Neural cell (in vitro differentiated cells): ENCODE data around the gene THADA. TPM values are rescaled to one million over a fixed set of nuclear protein-coding genes. Genes with fewer than 3 reads are reported as not detected.

Experiments
- H2AFZ ChIP-seq: fragments of 200-600, 300-800 bp; sonication (generic), shearing (Covaris generic); 2 replicates; pipeline ENCODE4 v1.6.0; 2014; ENCODE audit warnings: low read depth, mild to moderate bottlenecking, antibody characterized with exemption, low read length, moderate library complexity
- H3F3A ChIP-seq: fragments of 200-600 bp; shearing (Covaris generic); 2 replicates; pipeline ENCODE4 v1.6.1; 2016; ENCODE audit warnings: mild to moderate bottlenecking, moderate library complexity, mixed read lengths, antibody characterized with exemption, low read length; ENCODE audit not compliant: insufficient read depth, poor library complexity, severe bottlenecking
- H3K27ac ChIP-seq: fragments of 200-600, 300-800 bp; sonication (generic), shearing (Covaris generic); 2 replicates; pipeline ENCODE4 v1.5.1; 2014; ENCODE audit warnings: mild to moderate bottlenecking, low read length, moderate library complexity
- H3K27me3 ChIP-seq: fragments of 300-800, 200-600 bp; sonication (generic), shearing (Covaris generic); 2 replicates; pipeline ENCODE4 v1.6.0; 2014; ENCODE audit warnings: mild to moderate bottlenecking, low read depth, low read length, moderate library complexity; ENCODE audit not compliant: insufficient read depth
- H3K36me3 ChIP-seq: fragments of 300-800, 200-600 bp; sonication (generic), shearing (Covaris generic); 2 replicates; pipeline ENCODE4 v1.5.1; 2014; ENCODE audit warnings: mild to moderate bottlenecking, antibody characterized with exemption, low read length, moderate library complexity; ENCODE audit not compliant: insufficient read depth
- H3K4me2 ChIP-seq: fragments of 300-800, 200-600 bp; sonication (generic), shearing (Covaris generic); 2 replicates; pipeline ENCODE4 v1.6.0; 2014; ENCODE audit warnings: mild to moderate bottlenecking, low read length
- H3K4me3 ChIP-seq: fragments of 300-800, 200-600 bp; sonication (generic), shearing (Covaris generic); 2 replicates; pipeline ENCODE4 v1.5.1; 2014; ENCODE audit warnings: mild to moderate bottlenecking, low read length, moderate library complexity
- H3K79me2 ChIP-seq: fragments of 200-600 bp; shearing (Covaris generic); replicated peaks from 2 replicates; pipeline ENCODE4 v1.6.0; 2014; ENCODE audit warnings: mild to moderate bottlenecking, low read length, moderate library complexity; ENCODE audit not compliant: insufficient read depth
- H3K9ac ChIP-seq: fragments of 300-800, 200-600 bp; sonication (generic), shearing (Covaris generic); 2 replicates; pipeline ENCODE4 v1.6.1; 2016; ENCODE audit warnings: mild to moderate bottlenecking, low read length, mixed read lengths
- H3K9me2 ChIP-seq: fragments of 200-600 bp; shearing (Covaris generic); 2 replicates; pipeline ENCODE4 v1.6.1; 2016; ENCODE audit warnings: mild to moderate bottlenecking, low read length, mixed read lengths; ENCODE audit not compliant: insufficient read depth
- H3K9me3 ChIP-seq: fragments of 200-600, 300-800 bp; sonication (generic), shearing (Covaris generic); 2 replicates; pipeline ENCODE4 v1.6.1; 2016; ENCODE audit warnings: mild to moderate bottlenecking, mixed run types, low read length, moderate library complexity, mixed read lengths
- H4K20me1 ChIP-seq: fragments of 200-600 bp; shearing (Covaris generic); 2 replicates; pipeline ENCODE4 v1.6.1; 2016; ENCODE audit warnings: mild to moderate bottlenecking, mixed run types; ENCODE audit not compliant: insufficient read depth
- EP300 ChIP-seq: fragments of 450-650 bp; conservative IDR thresholded peaks from 2 replicates; pipeline ENCODE4 v1.6.1; 2014; ENCODE audit warnings: antibody characterized with exemption, mild to moderate bottlenecking, moderate library complexity; ENCODE audit not compliant: poor library complexity, severe bottlenecking
- MXI1 ChIP-seq: fragments of 450-650 bp; conservative IDR thresholded peaks from 2 replicates; pipeline ENCODE4 v1.6.1; 2014; ENCODE audit warnings: antibody characterized with exemption, mild to moderate bottlenecking; ENCODE audit not compliant: poor library complexity, severe bottlenecking
- POLR2AphosphoS5 ChIP-seq: IDR thresholded peaks from 2 replicates; pipeline ENCODE4 v1.6.1; 2012
- RAD21 ChIP-seq: fragments of 450-650 bp; conservative IDR thresholded peaks from 2 replicates; pipeline ENCODE4 v1.6.1; 2014; ENCODE audit warnings: antibody characterized with exemption, mild to moderate bottlenecking, moderate library complexity
- REST ChIP-seq: IDR thresholded peaks from 2 replicates; pipeline ENCODE4 v1.6.1; 2012; ENCODE audit warnings: borderline replicate concordance
- SMC3 ChIP-seq: fragments of 450-650 bp; conservative IDR thresholded peaks from 2 replicates; pipeline ENCODE4 v1.6.1; 2014; ENCODE audit warnings: antibody characterized with exemption, mild to moderate bottlenecking, moderate library complexity; ENCODE audit not compliant: poor library complexity
- polyA plus RNA-seq: library from polyadenylated mRNA; depleted of rRNA; stranded (reverse); fragments of >200 nt; gene quantifications from 2 replicates; pipeline ENCODE4 v1.2.3, GENCODE V29; 2014
- small RNA-seq, 3 experiments: library from RNA; depleted of rRNA; stranded (forward); fragments of <200 nt; gene quantifications; one replicate each; pipeline ENCODE3, GENCODE V24; 2012

The THADA gene
- polyA plus RNA-seq, 1 donor from 2014 or later = 8.5 TPM

- H3K27ac ChIP-seq = no peak overlapping the region
- no peak for TF ChIP-seq POLR2AphosphoS5
- no peak for TF ChIP-seq REST
- no peak for TF ChIP-seq MXI1
- TF ChIP-seq RAD21 = no peak
- no peak for TF ChIP-seq EP300
- TF ChIP-seq SMC3 = no peak
These were observed 414.9 kb downstream of the THADA start for GRCh38 chr2:43180897-43181296.

More at GRCh38 chr2:43180897-43181296, 414.9 kb downstream of the THADA start:
- H3K9me3 ChIP-seq = no peaks in the 10 kb centered on the region
- H2AFZ ChIP-seq = no peak overlapping the region
- no peaks in the 10 kb centered on the region for H3K27me3 ChIP-seq
- H3K9ac ChIP-seq = no peak overlapping the region
- no peaks in the 10 kb centered on the region for H3F3A ChIP-seq
- H4K20me1 ChIP-seq = no peaks in the 10 kb centered on the region
- no peaks in the 10 kb centered on the region for H3K36me3 ChIP-seq
- no peaks in the 10 kb centered on the region for H3K79me2 ChIP-seq
- H3K4me3 ChIP-seq = no peak overlapping the region
- no peak overlapping the region for H3K4me2 ChIP-seq
- no peaks in the 10 kb centered on the region for H3K9me2 ChIP-seq

Small RNA genes lying within 50 kb of the gene (small RNA-seq; reads per million reads assigned to genes)
- gene RF00019 (0 to 1.2 (median 0) reads per million in 3 experiments), gene RN7SL531P (0 reads per million in 3 experiments), gene RNU6-958P (0.07 to 3.7 (median 0.13) reads per million in 3 experiments)

Other genes starting within 250 kb of the THADA start
- 0.50 and 1.1 TPM in 2 replicates for gene PLEKHH2, start 41.2 kb upstream of the THADA start, polyA plus RNA-seq
- gene C1GALT1C1L, start 80.4 kb upstream of the THADA start, polyA plus RNA-seq = not detected in 2 replicates
- gene DYNC2LI1, start 178.0 kb upstream of the THADA start, polyA plus RNA-seq = 65.5 and 80.6 TPM in 2 replicates
- gene ABCG5, start 242.8 kb upstream of the THADA start, polyA plus RNA-seq = 0.38 TPM in 1 of 2 replicates, not detected in the other
- gene ABCG8, start 242.9 kb upstream of the THADA start, polyA plus RNA-seq = 0.05 TPM in 1 of 2 replicates, not detected in the other